HCT116 (cell line): ENCODE data around the gene SLC9B2.

Experiments used
- CBX3 ChIP-seq: IDR thresholded peaks from 2 replicates; pipeline ENCODE4 v1.6.1; 2012; ENCODE audit warnings: low read depth
- EZH2 ChIP-seq: fragments of 200-600 bp; sonication (generic); IDR thresholded peaks from 2 replicates; pipeline ENCODE4 v1.6.1; 2017; ENCODE audit warnings: antibody characterized with exemption, mixed run types
- POLR2A ChIP-seq: IDR thresholded peaks from 2 replicates; pipeline ENCODE4 v1.7.0; 2011; ENCODE audit warnings: borderline replicate concordance; ENCODE audit not compliant: insufficient read depth, insufficient read length; ENCODE audit errors: extremely low read depth
- POLR2AphosphoS5 ChIP-seq: IDR thresholded peaks from 2 replicates; pipeline ENCODE4 v1.6.1; 2011; ENCODE audit warnings: mild to moderate bottlenecking, low read depth, low read length, moderate library complexity
- SRF ChIP-seq: IDR thresholded peaks from 2 replicates; pipeline ENCODE4 v1.6.1; 2012; ENCODE audit warnings: low read depth
- TF ChIP-seq, protein P1 (sequence below), 3 experiments: fragments of 200-600 bp in 1 of 3; sonication (generic) in 1 of 3; IDR thresholded peaks in 2 of 3; conservative IDR thresholded peaks in 1 of 3; 2 replicates each; pipeline ENCODE4 v1.5.1; 2012 to 2017; ENCODE audit warnings: low read depth in 2 of 3, low read length in 2 of 3, antibody characterized with exemption in 1 of 3, borderline replicate concordance in 1 of 3, control low read depth in 1 of 3, mild to moderate bottlenecking in 1 of 3, mixed read lengths in 1 of 3, mixed run types in 1 of 3, moderate library complexity in 1 of 3; ENCODE audit not compliant: insufficient read depth in 1 of 3

DNA sequence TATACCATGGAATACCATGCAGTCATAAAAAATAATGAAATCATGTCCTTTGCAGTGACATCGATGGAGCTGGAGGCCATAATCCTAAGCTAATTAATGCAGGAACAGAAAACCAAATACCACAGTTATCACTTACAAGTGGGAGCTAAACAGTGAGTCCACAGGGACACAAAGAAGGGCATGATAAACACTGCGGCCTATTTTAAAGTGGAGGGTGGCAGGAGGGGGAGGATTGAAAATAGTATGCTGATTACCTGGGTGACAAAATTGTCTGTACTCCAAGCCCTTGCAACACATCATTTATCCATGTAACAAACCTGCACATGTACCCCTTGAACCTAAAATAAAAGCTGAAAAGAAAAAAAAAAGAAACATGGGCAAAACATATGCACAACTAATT, 40.4 kb downstream of the SLC9B2 start:
- TF ChIP-seq POLR2A (no peak), CBX3 (no peak), EZH2 (no peak), POLR2AphosphoS5 (no peak), SRF (no peak)
- TF ChIP-seq, protein P1, sequence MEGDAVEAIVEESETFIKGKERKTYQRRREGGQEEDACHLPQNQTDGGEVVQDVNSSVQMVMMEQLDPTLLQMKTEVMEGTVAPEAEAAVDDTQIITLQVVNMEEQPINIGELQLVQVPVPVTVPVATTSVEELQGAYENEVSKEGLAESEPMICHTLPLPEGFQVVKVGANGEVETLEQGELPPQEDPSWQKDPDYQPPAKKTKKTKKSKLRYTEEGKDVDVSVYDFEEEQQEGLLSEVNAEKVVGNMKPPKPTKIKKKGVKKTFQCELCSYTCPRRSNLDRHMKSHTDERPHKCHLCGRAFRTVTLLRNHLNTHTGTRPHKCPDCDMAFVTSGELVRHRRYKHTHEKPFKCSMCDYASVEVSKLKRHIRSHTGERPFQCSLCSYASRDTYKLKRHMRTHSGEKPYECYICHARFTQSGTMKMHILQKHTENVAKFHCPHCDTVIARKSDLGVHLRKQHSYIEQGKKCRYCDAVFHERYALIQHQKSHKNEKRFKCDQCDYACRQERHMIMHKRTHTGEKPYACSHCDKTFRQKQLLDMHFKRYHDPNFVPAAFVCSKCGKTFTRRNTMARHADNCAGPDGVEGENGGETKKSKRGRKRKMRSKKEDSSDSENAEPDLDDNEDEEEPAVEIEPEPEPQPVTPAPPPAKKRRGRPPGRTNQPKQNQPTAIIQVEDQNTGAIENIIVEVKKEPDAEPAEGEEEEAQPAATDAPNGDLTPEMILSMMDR (IDR thresholded peaks at IDR 0.05 in 2 of 3, conservative IDR thresholded peaks at IDR 0.05 in 1 of 3; ENCODE audit: borderline replicate concordance in 1 of 3, insufficient read depth in 1 of 3, low read depth in 2 of 3, low read length in 2 of 3), result no peak
